Gastroesophageal sphincter (tissue), 3 donors: ENCODE measurements around the gene SIPA1L3.

Source experiments
- POLR2A ChIP-seq, 2 donors: fragments of 450-650 bp; IDR thresholded peaks; one replicate each; pipeline ENCODE4 v1.6.1; 2017; ENCODE audit warnings: antibody characterized with exemption in 2 of 2, mild to moderate bottlenecking in 2 of 2, moderate library complexity in 1 of 2
- TF ChIP-seq, protein P1 (sequence below), 4 experiments: fragments of 200-600 bp in 2 of 4; fragments of 450-650 bp in 2 of 4; sonication (generic) in 1 of 4; IDR thresholded peaks; one replicate each; pipeline ENCODE4 v1.5.1; 2017 to 2019; ENCODE audit warnings: antibody characterized with exemption in 4 of 4, mild to moderate bottlenecking in 2 of 4, moderate library complexity in 2 of 4

DNA sequence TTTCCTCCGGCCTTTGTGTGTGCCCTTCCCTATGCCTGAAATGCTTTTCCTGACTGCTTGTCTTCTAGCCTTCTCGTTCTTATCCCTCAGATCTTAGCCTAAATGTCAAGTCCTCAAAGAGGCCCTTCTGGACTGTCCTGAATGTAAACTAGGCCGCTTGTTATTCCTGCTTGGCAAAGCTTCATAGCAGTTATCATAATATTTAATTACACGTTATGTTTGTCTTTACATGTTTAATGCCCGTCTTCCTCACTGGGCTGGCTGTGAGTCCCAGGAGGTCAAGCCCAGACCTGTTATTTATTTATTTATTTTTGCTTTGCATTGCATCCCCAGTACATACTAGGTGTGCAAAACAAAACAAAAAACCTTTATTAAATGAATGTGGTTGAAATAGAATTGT is 62.7 kb downstream of the SIPA1L3 start:
- no peak for TF ChIP-seq POLR2A (IDR thresholded peaks at IDR 0.05)
- TF ChIP-seq, protein P1, sequence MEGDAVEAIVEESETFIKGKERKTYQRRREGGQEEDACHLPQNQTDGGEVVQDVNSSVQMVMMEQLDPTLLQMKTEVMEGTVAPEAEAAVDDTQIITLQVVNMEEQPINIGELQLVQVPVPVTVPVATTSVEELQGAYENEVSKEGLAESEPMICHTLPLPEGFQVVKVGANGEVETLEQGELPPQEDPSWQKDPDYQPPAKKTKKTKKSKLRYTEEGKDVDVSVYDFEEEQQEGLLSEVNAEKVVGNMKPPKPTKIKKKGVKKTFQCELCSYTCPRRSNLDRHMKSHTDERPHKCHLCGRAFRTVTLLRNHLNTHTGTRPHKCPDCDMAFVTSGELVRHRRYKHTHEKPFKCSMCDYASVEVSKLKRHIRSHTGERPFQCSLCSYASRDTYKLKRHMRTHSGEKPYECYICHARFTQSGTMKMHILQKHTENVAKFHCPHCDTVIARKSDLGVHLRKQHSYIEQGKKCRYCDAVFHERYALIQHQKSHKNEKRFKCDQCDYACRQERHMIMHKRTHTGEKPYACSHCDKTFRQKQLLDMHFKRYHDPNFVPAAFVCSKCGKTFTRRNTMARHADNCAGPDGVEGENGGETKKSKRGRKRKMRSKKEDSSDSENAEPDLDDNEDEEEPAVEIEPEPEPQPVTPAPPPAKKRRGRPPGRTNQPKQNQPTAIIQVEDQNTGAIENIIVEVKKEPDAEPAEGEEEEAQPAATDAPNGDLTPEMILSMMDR (IDR thresholded peaks at IDR 0.05): no peak
